H1 (cell line): Measurements from ENCODE around the gene WDFY4. TPM values are rescaled to one million over a fixed set of nuclear protein-coding genes. Genes with fewer than 3 reads are reported as not detected.

Experiments
- CBX5 ChIP-seq: fragments of 300-800, 300-1000 bp; sonication (generic); IDR thresholded peaks from 2 replicates; pipeline ENCODE4 v1.7.1; 2016; ENCODE audit warnings: antibody characterized with exemption, low read length, low read depth
- CHD7 ChIP-seq: fragments of 300-600 bp; sonication (generic); IDR thresholded peaks from 2 replicates; pipeline ENCODE4 v1.7.1; 2012; ENCODE audit warnings: low read length, moderate library complexity, mild to moderate bottlenecking, inconsistent platforms; ENCODE audit not compliant: insufficient replicate concordance
- KDM5A ChIP-seq: fragments of 200-600 bp; IDR thresholded peaks from 2 replicates; pipeline ENCODE4 v1.7.1; 2012; ENCODE audit warnings: mild to moderate bottlenecking, low read length, inconsistent platforms, mixed read lengths
- POLR2AphosphoS5 ChIP-seq: IDR thresholded peaks from 2 replicates; pipeline ENCODE4 v1.6.1; 2011; ENCODE audit warnings: low read depth, low read length
- RNF2 ChIP-seq: fragments of 200-900, 300-1000 bp; sonication (generic); IDR thresholded peaks from 2 replicates; pipeline ENCODE4 v1.7.1; 2016; ENCODE audit warnings: borderline replicate concordance, low read depth, mild to moderate bottlenecking, antibody characterized with exemption, low read length; ENCODE audit not compliant: poor library complexity, severe bottlenecking; ENCODE audit errors: missing control alignments
- RXRA ChIP-seq: IDR thresholded peaks from 2 replicates; pipeline ENCODE4 v1.6.1; 2011; ENCODE audit warnings: low read depth, mild to moderate bottlenecking, low read length, moderate library complexity; ENCODE audit not compliant: insufficient read depth
- SIRT6 ChIP-seq: IDR thresholded peaks from one replicate; pipeline ENCODE4 v1.7.1; 2012; ENCODE audit warnings: low read length, inconsistent platforms
- SP4 ChIP-seq: IDR thresholded peaks from 2 replicates; pipeline ENCODE4 v1.6.1; 2012; ENCODE audit warnings: low read length, inconsistent platforms
- polyA plus RNA-seq, 7 experiments: library from polyadenylated mRNA; depleted of rRNA in 3 of 7; stranded (reverse) in 5 of 7; unstranded in 2 of 7; fragments of >200 nt in 5 of 7; fragments of 200-250 nt in 2 of 7; gene quantifications; 1 replicate in 5 of 7; 2 replicates in 1 of 7; 4 replicates in 1 of 7; pipeline versions ENCODE4 v1.2.1 to v1.2.3, GENCODE V29; 2011 to 2013; ENCODE audit warnings: missing spikeins in 2 of 7, mixed read lengths in 2 of 7
- total RNA-seq: library from RNA; stranded (reverse); fragmentation: NEBNext Ultra II Directional; extraction: Animal tissue kit (Norgen Biotek cat#: 25700); gene quantifications from 2 replicates; pipeline ENCODE4 v1.2.1, GENCODE V29; 2021
- TF ChIP-seq, protein P1 (sequence below): IDR thresholded peaks from 2 replicates; pipeline ENCODE4 v1.6.1; 2012; ENCODE audit warnings: low read length, inconsistent platforms

The WDFY4 gene
- total and polyA plus RNA-seq, 2 of the 8 experiments (the other 6 are each of a cell fraction or from before 2014, with no cell fraction given) = not detected

DNA sequence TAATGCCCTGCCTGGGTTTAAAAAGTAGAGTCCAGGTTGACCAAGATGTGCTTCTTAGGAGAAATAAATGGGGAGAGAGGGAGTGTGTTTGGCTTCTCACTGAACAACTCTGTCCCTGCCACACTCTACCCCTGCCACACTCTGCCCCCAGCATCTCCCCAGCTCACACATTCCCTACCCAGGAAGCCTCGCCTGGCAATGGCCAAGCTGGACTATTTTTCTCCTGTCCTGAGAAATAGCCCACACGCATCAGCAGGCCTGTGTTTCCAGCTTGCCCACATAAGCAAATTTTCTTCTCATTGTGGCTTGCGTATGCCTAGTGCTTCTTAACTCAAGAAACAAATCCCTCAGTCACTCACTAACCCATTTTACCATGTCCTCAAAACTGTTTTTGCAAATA, 253.1 kb downstream of the WDFY4 start (continued):
- TF ChIP-seq CHD7 (no peak), SP4 (no peak), SIRT6 (no peak), POLR2AphosphoS5 (no peak), KDM5A (no peak), CBX5 (no peak), RXRA (no peak), RNF2 (no peak)
- TF ChIP-seq, protein P1, sequence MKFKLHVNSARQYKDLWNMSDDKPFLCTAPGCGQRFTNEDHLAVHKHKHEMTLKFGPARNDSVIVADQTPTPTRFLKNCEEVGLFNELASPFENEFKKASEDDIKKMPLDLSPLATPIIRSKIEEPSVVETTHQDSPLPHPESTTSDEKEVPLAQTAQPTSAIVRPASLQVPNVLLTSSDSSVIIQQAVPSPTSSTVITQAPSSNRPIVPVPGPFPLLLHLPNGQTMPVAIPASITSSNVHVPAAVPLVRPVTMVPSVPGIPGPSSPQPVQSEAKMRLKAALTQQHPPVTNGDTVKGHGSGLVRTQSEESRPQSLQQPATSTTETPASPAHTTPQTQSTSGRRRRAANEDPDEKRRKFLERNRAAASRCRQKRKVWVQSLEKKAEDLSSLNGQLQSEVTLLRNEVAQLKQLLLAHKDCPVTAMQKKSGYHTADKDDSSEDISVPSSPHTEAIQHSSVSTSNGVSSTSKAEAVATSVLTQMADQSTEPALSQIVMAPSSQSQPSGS = no peak
